NCI-H1417 treated with DMSO at 0.1 percent for 48 hours (cell line): ENCODE data around the gene TCF21.
"Not testable (repeated sequence)": the region's sequence is repeated elsewhere in the genome, so short reads cannot be mapped to it uniquely, and the experiment has no call there.

ENCODE experiments used
- DNase-seq: peaks from one replicate; lab custom pipeline; 2025; lab: John Stamatoyannopoulos, UW

The TCF21 gene

DNA sequence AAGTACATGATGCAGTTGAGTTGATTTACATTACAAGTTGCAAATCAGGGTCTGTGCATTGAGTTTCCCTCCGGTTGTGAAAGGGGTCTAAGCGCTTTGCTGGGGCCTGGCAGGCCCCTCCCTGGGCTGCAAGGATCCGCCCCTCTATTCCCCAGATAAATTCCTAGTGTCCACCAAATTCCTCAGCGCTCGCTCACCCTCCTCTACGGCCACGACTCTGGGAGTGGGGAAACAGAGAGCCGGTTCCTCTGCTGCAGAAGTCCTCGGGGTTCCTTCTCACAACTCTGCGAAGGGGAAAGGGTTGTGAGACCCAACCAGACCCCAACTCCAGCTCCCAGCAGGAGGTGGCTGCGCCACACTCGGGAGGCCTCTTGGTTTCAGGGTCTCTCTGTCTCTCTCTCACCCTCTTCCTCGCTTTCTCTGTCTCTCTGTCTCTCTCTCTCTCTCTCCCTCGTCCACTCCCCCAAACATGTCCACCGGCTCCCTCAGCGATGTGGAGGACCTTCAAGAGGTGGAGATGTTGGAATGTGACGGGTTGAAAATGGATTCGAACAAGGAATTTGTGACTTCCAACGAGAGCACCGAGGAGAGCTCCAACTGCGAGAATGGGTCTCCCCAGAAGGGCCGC is at the start of gene TCF21:
TSS of gene TCF21 (plus strand) at position 185 of the 628 bp plus-strand sequence. CDS start at position 470, 285 bp downstream.
- no peak for DNase-seq

GRCh38 chr6:133841176-133841575 is 47.7 kb upstream of the TCF21 start:
- DNase-seq: no peak

- DNase-seq: no peak
Measured at GRCh38 chr6:133843098-133843497, 45.8 kb upstream of the TCF21 start.

DNA sequence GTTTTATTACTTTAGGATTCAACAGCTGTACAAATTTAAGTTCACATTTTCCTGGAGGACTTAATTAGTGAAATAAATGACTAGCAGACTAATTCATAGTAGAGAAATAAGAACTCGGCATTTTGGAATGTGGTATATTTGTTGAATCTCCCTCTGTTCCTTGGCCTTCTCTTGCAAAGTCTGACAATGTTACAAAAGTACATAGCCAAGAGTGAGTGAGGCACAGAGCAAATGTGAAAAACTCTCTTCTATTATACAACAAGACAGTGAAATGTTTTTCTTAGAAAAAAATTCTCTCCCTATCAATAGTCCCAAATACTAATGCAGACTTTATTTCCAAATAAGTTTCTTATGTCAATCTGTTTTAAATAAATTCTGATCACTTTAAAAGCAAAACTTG is 44.2 kb upstream of the TCF21 start:
- no peak for DNase-seq

GRCh38 chr6:133854041-133854363 is 34.9 kb upstream of the TCF21 start:
- DNase-seq: no peak

DNA sequence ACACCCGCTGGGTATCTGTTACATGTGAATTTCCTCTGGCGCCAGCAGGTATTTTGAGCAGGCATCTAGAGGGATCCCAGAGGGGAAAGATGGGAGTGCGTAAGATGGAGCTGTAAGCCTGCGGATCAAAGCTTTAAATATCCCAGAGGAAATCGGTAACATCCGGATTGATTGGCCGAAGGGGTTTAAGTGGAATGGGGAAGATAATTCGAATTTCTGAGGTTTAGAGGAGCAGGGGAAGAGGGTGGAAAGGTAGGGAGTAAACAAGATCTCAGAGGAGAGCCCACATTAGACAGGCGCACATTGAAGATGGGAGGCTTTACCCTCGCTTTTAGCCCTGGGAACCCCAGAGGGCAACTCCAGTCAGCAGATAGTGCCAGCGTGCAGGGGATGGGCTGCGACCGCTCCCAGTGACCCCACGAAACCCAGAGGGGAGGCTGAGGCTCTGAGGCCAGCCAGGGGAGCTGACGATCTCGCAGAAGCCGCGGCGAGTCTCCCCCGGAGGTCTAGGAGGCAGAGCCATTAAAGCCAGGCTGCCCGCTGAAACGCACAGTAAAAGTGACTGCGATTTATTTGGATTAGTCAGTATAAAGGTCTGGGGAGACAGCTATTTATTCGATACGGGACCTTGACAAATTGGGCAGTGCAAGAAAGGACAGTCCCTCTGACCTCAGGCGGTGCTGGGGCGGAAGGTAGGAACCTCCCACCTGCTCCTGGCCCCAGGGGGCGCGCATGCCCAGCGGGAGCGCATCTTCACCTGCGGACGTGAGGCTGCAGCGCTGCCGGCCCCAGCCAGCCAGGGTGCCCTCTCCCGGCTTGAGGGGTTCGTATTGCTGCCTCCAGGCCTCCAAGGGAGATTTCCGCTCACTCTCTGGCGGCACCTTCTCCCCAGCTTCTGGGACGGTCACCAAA is 34.3 kb upstream of the TCF21 start:
- DNase-seq: no peak

DNA sequence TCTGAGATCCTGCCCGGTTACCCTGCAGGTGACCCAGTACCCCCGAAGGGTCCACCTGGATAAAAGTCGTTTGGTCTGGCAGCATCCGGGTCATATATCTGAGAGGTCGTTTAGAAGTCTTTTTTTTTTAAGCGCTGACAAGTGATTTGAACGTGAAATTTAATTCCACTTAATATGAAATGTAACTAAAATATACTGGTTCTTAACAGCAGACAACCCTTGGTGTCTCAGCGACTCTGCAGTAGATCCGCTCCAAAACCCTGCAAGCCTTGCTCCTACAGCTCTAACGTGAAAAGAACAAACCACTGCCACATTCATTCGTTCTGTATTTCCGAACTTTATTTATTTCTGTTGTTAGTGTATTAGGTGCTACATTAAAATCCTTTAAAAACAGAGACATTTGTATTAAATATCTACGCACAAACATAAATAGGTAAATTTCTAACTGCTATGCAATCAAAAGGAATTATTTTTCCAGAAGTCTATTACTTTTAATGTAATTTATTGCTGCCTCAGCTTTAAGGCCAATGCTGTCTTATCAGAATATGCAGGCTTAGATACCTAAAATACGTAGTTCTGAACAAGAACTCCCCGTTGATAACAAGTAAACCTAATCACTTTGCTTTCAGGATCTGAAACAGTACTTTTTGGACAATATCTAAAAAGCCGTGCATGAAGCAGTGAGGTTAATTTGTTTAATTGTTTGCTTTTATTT is 33.5 kb upstream of the TCF21 start:
- DNase-seq: no peak

DNA sequence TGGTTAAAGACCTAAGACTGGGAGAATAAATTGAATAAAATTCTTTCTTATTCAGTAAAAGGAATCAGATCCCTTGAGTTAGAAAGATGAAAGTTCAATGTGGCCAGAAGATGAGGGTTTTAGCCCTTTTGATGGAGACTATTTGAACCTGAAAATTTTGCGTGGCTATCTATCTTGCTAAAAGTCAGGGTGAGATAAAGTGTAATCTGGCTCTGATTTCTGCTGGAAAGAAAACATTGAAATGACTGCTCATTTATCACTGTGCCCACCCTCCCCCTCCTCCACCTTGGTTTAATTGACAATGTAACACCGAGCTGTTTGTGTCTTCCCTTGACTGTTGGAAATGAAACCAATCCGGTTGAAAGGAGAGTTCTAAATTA is 32.9 kb upstream of the TCF21 start:
- DNase-seq: no peak

GRCh38 chr6:133856911-133857310 is 32.0 kb upstream of the TCF21 start:
- DNase-seq: no peak

- DNase-seq: no peak
Measured at GRCh38 chr6:133857696-133858095, 31.2 kb upstream of the TCF21 start.

DNA sequence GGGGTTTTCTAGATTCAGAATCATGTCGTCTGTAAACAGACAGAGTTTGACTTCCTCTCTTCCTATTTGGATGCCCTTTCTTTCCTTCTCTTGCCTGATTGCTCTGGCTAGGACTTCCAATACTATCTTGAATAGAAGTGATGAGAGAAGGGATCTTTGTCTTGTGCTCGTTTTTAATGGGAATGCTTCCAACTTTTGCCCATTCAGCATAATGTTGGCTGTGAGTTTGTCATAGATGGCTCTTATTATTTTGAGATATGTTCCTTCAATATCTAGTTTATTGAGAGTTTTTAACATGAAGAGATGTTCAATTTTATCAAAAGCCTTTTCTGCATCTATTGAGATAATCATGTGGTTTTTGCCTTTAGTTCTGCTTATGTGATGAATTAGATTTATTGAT is 27.6 kb upstream of the TCF21 start:
- DNase-seq: not testable (repeated sequence)

- no peak for DNase-seq
Measured at GRCh38 chr6:133863228-133863627, 25.7 kb upstream of the TCF21 start.

GRCh38 chr6:133865680-133866079 is 23.2 kb upstream of the TCF21 start:
- DNase-seq: no peak

DNA sequence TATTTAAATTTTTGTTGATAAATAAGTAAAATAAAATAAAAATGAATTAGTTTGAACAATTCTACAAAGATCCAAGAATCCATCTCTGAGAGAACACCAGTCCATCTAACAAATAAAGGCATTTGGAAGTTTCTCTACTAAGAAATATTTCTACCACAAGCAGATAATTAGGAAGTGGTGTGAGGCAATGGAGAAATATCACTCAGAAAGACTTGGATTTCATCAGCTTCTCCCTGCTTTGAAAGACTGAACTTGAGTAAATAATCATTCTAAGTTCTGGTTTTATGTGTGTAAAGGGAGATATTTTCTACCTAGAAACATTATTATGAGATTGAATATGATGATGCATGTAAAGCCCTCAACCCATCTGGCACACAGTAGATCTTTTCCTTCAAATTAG is 17.8 kb upstream of the TCF21 start:
- no peak for DNase-seq

- DNase-seq: no peak
Measured at GRCh38 chr6:133873538-133873937, 15.4 kb upstream of the TCF21 start.

GRCh38 chr6:133877116-133877515 is 11.8 kb upstream of the TCF21 start:
- no peak for DNase-seq

- no peak for DNase-seq
Measured at GRCh38 chr6:133880006-133880405, 8.9 kb upstream of the TCF21 start.

GRCh38 chr6:133880896-133881295 is 8.0 kb upstream of the TCF21 start:
- no peak for DNase-seq

DNA sequence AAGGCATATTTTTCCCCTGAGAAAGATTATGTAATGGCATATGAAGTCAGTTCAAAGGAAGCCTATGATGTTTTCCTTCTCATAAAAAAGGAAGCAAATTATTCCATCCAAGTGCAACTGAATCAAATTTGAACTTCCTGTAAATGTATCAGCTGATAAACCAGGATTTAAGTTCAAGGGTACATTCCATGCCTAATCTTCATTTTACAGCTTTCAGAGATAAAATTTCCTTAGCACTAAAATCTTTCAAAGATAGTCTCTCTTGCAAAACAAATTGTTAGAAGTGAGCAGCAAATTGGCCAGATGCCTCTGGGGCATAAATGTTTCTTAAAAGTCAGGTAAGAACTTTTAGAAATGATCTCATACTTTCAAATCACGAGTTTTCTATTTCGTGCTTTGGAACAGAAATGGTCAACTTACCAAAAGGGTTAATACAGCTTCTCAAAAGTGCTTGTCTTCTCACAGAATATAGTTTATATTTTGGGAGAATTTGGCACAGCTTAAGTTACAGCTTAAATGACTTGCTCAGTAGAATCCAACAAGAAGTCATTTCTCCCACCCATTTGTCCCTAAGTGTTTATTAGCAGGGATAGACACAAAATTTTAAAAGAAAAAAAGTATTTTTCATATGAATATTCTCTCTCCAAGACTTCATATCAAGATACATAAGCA is 2.7 kb upstream of the TCF21 start:
- no peak for DNase-seq

DNA sequence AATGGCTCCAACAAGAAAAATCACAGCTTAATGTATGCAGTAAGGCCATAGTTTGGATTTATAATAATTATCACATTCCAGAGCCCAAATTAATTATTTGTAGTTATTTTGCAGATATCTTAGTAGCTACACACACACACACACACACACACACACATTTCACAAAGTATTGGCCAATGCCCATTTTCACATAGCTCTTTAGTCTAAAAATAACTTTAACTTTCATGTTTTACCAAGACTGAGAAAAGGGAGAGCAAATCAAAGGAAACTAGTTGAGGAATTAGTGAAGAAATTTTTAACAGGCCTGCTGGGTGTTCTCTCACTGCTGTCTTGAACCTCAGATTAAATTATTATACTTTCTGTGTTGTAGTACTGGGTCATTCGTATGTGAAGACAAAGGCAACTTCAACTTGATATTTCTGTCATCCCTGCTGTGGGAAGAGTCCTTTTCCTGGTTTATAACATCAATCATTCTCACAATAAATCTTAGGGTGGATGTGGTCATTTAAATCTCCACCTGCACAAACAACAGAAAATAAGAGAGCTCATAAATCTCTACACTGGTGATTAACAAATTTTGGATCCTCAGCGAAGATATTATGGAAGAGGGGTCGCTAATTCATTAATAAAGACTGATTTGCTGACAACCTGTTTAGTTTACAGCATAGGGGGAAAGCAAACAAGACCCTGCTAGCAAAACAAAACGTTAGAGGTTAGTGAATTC is 1.6 kb upstream of the TCF21 start:
- peak; percentile 60 for DNase-seq

- no peak for DNase-seq
Measured at GRCh38 chr6:133887880-133888230, 1.1 kb upstream of the TCF21 start.
